Panc1 (cell line): Measurements from ENCODE around the gene BLVRA.
"Not testable (repeated sequence)": the region's sequence is repeated elsewhere in the genome, so short reads cannot be mapped to it uniquely, and the experiment has no call there.

Experiments
- REST ChIP-seq, 2 experiments: IDR thresholded peaks; 2 replicates each; pipeline ENCODE4 v1.6.1; 2011 to 2012; ENCODE audit warnings: low read depth in 2 of 2, control low read depth in 1 of 2, low read length in 1 of 2, mild to moderate bottlenecking in 1 of 2, moderate library complexity in 1 of 2; ENCODE audit not compliant: insufficient read depth in 1 of 2
- SIN3A ChIP-seq: IDR thresholded peaks from 2 replicates; pipeline ENCODE4 v1.6.1; 2012; ENCODE audit warnings: low read depth, mild to moderate bottlenecking, low read length, moderate library complexity, borderline replicate concordance; ENCODE audit not compliant: insufficient read depth

GRCh38 chr7:43824513-43824912 lies 66.0 kb downstream of the BLVRA start:
- TF ChIP-seq SIN3A; REST (IDR thresholded peaks at IDR 0.05; ENCODE audit: insufficient read depth in 1 of 2, low read depth in 2 of 2, low read length in 1 of 2): not testable (repeated sequence)
